GM19035 (cell line): ENCODE measurements around the gene PCDHGA12.
"Not testable (repeated sequence)": the region's sequence is repeated elsewhere in the genome, so short reads cannot be mapped to it uniquely, and the experiment has no call there.

ENCODE experiments used
- ATAC-seq: cut with Tn5 transposase; IDR thresholded peaks from one replicate; pipeline ENCODE4 v1.9.1; 2021; ENCODE audit not compliant: unreplicated experiment

PCDHGA12 gene

GRCh38 chr5:141430332-141431113, at the start of gene PCDHGA12:
PCDHGA12 (plus strand) TSS chr5:141430507; CDS start chr5:141430760, 253 bp downstream.
- peak; percentile 83 for ATAC-seq

GRCh38 chr5:141382469-141383294, 47.6 kb upstream of the PCDHGA12 start, which contains the start of gene PCDHGA7:
PCDHGA7 (plus strand) TSS chr5:141382742; CDS start chr5:141382900, 158 bp downstream.
- no peak for ATAC-seq

GRCh38 chr5:141383345-141383744, 47.0 kb upstream of the PCDHGA12 start:
- ATAC-seq = no peak

GRCh38 chr5:141384471-141385267, 45.6 kb upstream of the PCDHGA12 start:
- no peak for ATAC-seq

GRCh38 chr5:141387557-141388311, 42.6 kb upstream of the PCDHGA12 start, which contains the start of gene PCDHGB4:
PCDHGB4 (plus strand) TSS chr5:141387698; CDS start chr5:141387885, 187 bp downstream.
- peak; percentile 90 for ATAC-seq

- no peak for ATAC-seq
These were observed 41.6 kb upstream of the PCDHGA12 start for GRCh38 chr5:141388661-141389060.

DNA sequence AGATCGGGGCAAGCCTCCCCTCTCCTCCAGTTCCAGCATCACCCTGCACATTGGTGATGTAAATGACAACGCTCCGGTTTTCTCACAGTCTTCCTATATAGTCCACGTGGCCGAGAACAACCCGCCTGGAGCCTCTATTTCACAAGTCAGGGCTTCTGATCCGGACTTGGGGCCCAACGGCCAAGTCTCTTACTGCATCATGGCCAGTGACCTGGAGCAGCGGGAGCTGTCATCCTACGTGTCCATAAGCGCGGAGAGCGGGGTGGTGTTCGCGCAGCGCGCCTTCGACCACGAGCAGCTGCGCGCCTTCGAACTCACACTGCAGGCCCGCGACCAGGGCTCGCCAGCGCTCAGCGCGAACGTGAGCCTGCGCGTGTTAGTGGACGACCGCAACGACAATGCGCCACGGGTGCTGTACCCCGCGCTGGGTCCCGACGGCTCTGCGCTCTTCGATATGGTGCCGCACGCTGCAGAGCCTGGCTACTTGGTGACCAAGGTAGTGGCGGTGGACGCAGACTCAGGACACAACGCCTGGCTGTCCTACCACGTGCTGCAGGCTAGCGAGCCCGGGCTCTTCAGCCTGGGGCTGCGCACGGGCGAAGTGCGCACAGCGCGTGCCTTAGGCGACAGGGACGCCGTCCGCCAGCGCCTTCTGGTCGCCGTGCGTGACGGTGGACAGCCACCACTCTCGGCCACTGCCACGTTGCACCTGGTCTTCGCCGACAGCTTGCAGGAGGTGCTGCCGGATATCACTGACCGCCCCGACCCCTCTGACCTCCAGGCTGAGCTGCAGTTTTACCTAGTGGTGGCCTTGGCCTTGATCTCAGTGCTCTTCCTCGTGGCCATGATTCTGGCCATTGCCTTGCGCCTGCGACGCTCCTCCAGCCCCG, 40.9 kb upstream of the PCDHGA12 start:
- ATAC-seq = no peak

GRCh38 chr5:141392429-141393198, 37.7 kb upstream of the PCDHGA12 start, which contains the start of gene PCDHGA8:
PCDHGA8 (plus strand) TSS chr5:141392633; CDS start chr5:141392814, 181 bp downstream.
- ATAC-seq = no peak

DNA sequence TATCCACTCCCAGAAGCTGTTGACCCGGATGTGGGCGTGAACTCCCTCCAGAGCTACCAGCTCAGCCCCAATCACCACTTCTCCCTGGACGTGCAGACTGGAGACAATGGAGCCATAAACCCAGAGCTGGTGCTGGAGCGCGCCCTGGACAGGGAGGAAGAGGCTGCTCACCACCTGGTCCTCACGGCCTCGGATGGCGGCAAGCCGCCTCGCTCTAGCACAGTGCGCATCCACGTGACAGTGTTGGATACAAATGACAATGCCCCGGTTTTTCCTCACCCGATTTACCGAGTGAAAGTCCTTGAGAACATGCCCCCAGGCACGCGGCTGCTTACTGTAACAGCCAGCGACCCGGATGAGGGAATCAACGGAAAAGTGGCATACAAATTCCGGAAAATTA, 37.0 kb upstream of the PCDHGA12 start:
- ATAC-seq = no peak

DNA sequence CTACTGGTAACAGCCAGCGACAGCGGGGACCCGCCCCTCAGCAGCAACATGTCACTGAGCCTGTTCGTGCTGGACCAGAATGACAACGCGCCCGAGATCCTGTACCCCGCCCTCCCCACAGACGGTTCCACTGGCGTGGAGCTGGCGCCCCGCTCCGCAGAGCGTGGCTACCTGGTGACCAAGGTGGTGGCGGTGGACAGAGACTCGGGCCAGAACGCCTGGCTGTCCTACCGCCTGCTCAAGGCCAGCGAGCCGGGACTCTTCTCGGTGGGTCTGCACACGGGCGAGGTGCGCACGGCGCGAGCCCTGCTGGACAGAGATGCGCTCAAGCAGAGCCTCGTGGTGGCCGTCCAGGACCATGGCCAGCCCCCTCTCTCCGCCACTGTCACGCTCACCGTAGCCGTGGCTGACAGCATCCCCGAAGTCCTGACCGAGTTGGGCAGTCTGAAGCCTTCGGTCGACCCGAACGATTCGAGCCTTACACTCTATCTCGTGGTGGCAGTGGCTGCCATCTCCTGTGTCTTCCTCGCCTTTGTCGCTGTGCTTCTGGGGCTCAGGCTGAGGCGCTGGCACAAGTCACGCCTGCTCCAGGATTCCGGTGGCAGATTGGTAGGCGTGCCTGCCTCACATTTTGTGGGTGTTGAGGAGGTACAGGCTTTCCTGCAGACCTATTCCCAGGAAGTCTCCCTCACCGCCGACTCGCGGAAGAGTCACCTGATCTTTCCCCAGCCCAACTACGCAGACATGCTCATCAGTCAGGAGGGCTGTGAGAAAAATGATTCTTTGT, 35.7 kb upstream of the PCDHGA12 start:
- not testable (repeated sequence) for ATAC-seq

DNA sequence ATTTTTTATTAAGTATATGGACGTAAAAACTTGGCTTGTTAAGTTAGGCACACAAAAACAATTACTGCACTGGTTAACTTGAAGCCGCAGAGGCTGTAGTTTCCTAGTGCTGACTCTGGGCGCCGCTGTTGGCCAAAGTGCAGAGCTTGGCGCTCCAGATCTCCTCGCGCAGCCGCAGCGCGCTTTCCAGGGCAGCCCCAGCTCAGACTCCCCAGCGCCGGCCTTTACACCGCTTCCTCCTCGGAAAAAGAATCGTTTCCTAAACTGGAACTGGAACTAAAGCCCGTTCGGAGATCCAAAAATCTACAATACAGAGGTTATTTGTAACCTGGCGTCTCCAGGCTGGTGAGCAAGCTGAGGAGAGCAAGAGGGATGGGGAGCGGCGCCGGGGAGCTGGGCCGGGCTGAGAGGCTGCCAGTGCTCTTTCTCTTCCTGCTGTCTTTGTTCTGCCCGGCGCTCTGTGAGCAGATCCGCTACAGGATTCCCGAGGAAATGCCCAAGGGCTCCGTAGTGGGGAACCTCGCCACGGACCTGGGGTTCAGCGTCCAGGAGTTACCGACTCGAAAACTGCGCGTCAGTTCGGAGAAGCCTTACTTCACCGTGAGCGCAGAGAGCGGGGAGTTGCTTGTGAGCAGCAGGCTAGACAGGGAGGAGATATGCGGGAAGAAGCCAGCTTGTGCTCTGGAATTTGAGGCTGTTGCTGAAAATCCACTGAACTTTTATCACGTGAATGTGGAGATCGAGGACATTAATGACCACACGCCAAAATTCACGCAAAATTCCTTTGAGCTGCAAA, 32.4 kb upstream of the PCDHGA12 start, which contains the start of gene PCDHGB5:
Gene PCDHGB5 (plus strand): TSS at position 192 of the 796 bp plus-strand sequence. CDS start 181 bp downstream, at position 373.
- peak; percentile 97 for ATAC-seq

DNA sequence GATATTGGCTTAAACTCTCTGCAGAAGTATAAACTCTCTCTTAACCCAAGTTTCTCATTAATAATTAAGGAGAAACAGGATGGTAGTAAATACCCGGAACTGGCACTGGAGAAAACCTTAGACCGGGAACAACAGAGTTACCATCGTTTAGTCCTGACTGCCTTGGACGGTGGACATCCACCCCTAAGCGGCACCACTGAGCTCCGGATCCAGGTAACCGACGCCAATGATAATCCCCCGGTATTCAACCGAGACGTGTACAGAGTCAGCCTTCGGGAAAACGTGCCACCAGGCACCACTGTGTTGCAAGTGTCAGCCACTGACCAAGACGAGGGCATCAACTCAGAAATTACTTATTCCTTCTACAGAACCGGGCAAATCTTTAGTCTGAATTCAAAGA, 31.7 kb upstream of the PCDHGA12 start:
- ATAC-seq = no peak

DNA sequence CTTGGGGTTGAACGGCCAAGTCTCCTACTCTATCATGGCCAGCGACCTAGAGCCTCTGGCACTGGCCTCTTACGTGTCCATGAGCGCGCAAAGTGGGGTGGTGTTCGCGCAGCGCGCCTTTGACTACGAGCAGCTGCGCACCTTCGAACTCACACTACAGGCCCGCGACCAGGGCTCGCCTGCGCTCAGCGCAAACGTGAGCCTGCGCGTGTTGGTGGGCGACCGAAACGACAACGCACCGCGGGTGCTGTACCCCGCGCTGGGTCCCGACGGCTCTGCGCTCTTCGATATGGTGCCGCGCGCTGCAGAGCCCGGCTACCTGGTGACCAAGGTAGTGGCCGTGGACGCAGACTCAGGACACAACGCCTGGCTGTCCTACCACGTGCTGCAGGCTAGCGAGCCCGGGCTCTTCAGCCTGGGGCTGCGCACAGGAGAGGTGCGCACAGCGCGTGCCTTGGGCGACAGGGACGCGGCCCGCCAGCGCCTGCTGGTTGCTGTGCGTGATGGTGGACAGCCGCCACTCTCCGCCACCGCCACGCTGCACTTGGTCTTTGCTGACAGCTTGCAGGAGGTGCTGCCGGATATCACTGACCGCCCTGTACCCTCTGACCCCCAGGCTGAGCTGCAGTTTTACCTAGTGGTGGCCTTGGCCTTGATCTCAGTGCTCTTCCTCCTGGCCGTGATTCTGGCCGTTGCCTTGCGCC, 30.6 kb upstream of the PCDHGA12 start:
- ATAC-seq = no peak

DNA sequence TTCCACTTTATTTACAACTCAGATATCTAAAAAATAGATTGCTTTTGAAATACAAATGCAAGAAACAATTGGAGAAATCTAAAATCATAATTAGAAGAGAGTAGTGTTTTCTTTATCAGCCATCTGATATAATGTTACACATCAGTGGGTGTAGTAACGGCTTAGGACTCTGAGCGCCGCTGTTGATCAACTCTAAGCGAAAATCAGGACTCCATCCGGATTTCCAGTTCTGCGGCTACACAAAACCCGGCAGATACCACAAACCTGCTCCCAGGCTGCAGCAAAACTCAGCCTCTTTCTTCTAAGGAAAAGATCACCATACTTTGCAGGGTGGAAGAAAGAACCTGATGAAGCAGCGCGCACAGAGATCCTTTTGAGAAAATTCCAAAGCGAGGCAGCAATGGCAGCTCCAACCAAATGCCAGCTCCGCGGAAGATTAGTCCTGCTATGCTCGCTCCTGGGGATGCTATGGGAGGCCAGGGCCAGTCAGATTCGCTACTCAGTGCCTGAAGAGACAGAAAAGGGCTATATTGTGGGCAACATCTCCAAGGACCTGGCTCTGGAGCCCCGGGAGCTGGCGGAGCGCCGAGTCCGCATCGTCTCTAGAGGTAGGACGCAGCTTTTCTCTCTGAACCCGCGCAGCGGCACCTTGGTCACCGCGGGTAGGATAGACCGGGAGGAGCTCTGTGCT, 27.6 kb upstream of the PCDHGA12 start, which contains the start of gene PCDHGA9:
Gene PCDHGA9 (plus strand): TSS at position 226 of the 691 bp plus-strand sequence. CDS start 175 bp downstream, at position 401.
- no peak for ATAC-seq

DNA sequence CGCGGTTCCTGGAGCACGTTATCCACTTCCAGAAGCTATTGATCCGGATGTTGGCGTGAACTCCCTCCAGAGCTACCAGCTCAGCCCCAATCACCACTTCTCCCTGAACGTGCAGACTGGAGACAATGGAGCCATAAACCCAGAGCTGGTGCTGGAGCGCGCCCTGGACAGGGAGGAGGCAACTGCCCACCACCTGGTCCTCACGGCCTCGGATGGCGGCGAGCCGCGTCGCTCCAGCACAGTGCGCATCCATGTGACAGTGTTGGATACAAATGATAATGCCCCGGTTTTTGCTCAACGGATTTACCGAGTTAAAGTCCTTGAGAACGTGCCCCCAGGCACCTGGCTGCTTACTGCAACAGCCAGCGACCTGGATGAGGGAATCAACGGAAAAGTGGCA, 26.9 kb upstream of the PCDHGA12 start:
- ATAC-seq = no peak
